Measurements from ENCODE around the gene TPH1. TPM values are rescaled to one million over a fixed set of nuclear protein-coding genes. Genes with fewer than 3 reads are reported as not detected.

Gene TPH1
- 2.5 TPM for total RNA-seq
- 0.14 TPM for polyA plus RNA-seq

DNA sequence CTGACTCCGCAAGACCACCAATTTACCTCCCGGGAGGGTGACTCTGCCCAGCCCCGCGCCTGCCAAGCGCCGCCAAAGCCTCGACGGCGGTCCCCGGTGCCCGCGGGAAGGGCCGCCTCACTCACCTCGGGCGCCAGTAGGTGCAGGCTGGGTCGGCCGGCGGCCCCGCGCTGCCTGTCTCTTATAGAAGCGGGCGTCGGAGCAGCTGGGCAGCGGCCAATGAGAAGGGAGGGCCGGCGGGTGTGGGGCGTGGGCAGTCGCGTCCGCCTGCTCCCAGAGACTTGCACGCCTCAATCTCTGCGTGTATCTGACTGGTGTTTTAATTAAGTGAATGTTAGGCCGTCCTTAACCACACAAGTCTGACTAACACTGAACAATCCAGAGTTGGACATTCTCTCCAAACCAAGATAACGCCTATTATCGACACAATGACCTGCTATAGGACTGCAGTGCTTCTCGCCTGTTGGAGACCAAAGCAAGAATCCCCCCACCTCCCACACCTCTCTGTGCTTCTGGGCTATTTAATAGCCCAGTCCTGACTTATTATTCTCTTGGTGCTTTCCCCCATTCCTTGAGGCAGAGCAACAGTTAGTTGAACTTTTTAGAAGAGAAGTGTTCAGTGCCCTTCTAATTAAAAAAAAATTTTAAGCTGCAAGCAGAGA lies at the start of gene TPH1:
Gene TPH1 (minus strand): TSS at position 154 of the 662 bp plus-strand sequence. CDS start 5,507 bp downstream, outside the sequence.
- 8% methylated on average over 36 of the region's 36 CpGs for WGBS
- H3K36me3 ChIP-seq (ENCODE audit: insufficient read depth), result no peaks in the 10 kb centered on the region
- H3K4me3 ChIP-seq (ENCODE audit: low read depth, low read length), result no peak within 1 kb of the TSS

GRCh38 chr11:18093959-18094358 lies 47.9 kb upstream of the TPH1 start:
- DNase-seq (ENCODE audit: extremely low spot score), result no peak
- peaks cover 10% of the 10 kb centered on the region for H3K36me3 ChIP-seq (ENCODE audit: insufficient read depth)

More for the DNA sequence above, at the start of gene TPH1:
- Histone ChIP-seq H3K4me1 (ENCODE audit: insufficient read depth) (no peaks in the 10 kb centered on the region), H3K27ac (ENCODE audit: low read depth) (no peak within 1 kb of the TSS)
- DNase-seq (ENCODE audit: extremely low spot score), result no peak

GRCh38 chr11:18091731-18092130 lies 45.7 kb upstream of the TPH1 start:
- no peak overlapping the region for H3K27ac ChIP-seq (ENCODE audit: low read depth)
- no peak for DNase-seq (ENCODE audit: extremely low spot score)
- peaks cover 13% of the 10 kb centered on the region for H3K36me3 ChIP-seq (ENCODE audit: insufficient read depth)
- H3K4me1 ChIP-seq (ENCODE audit: insufficient read depth), result no peaks in the 10 kb centered on the region
- H3K4me3 ChIP-seq (ENCODE audit: low read depth, low read length), result no peak overlapping the region
- WGBS, result 81% methylated on average over 2 of the region's 2 CpGs

More at GRCh38 chr11:18093959-18094358, 47.9 kb upstream of the TPH1 start:
- H3K4me1 ChIP-seq (ENCODE audit: insufficient read depth), result no peaks in the 10 kb centered on the region
- H3K4me3 ChIP-seq (ENCODE audit: low read depth, low read length), result no peak overlapping the region
- H3K27ac ChIP-seq (ENCODE audit: low read depth), result no peak overlapping the region

- Histone ChIP-seq H3K4me3 (ENCODE audit: low read depth, low read length) (no peak overlapping the region), H3K27ac (ENCODE audit: low read depth) (no peak overlapping the region), H3K4me1 (ENCODE audit: insufficient read depth) (no peaks in the 10 kb centered on the region), H3K36me3 (ENCODE audit: insufficient read depth) (peaks cover 9% of the 10 kb centered on the region)
- WGBS, result 89% methylated on average over 3 of the region's 3 CpGs
- DNase-seq (ENCODE audit: extremely low spot score), result no peak
These were observed 42.9 kb upstream of the TPH1 start for GRCh38 chr11:18088966-18089365.

DNA sequence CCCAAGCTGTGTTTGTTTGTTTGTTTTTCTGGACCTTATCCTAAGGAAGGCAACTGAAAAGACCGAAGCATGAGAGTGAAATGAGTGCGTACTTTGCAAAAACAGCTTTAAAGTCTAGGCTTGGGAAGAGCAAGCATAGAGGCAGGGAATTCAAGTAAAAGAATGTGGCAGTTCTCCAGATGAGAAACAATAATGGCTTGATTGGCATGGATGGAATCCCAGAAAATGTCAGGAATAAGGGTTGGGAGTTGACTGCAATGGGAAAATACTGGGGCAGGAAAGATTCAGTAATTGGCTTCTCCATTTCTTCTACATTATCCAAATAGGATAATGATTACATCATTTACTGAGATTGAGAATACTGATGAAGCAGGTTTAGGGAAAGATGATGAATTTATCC lies 42.3 kb upstream of the TPH1 start:
- 96% methylated on average over 2 of the region's 2 CpGs for WGBS
- H3K36me3 ChIP-seq (ENCODE audit: insufficient read depth), result peaks cover 6% of the 10 kb centered on the region

GRCh38 chr11:18081551-18081950 lies 35.5 kb upstream of the TPH1 start:
- H3K36me3 ChIP-seq (ENCODE audit: insufficient read depth), result no peaks in the 10 kb centered on the region
- no peaks in the 10 kb centered on the region for H3K4me1 ChIP-seq (ENCODE audit: insufficient read depth)
- H3K27ac ChIP-seq (ENCODE audit: low read depth), result no peak overlapping the region
- H3K4me3 ChIP-seq (ENCODE audit: low read depth, low read length), result no peak overlapping the region
- no peak for DNase-seq (ENCODE audit: extremely low spot score)
- WGBS, result 66% methylated on average over 2 of the region's 2 CpGs

More for the DNA sequence above, 42.3 kb upstream of the TPH1 start:
- no peak for DNase-seq (ENCODE audit: extremely low spot score)
- no peak overlapping the region for H3K27ac ChIP-seq (ENCODE audit: low read depth)
- no peaks in the 10 kb centered on the region for H3K4me1 ChIP-seq (ENCODE audit: insufficient read depth)
- H3K4me3 ChIP-seq (ENCODE audit: low read depth, low read length), result no peak overlapping the region

- 69% methylated on average over 4 of the region's 4 CpGs for WGBS
- Histone ChIP-seq H3K4me3 (ENCODE audit: low read depth, low read length) (no peak overlapping the region), H3K36me3 (ENCODE audit: insufficient read depth) (no peaks in the 10 kb centered on the region), H3K4me1 (ENCODE audit: insufficient read depth) (no peaks in the 10 kb centered on the region), H3K27ac (ENCODE audit: low read depth) (no peak overlapping the region)
- DNase-seq (ENCODE audit: extremely low spot score), result no peak
These were observed 34.4 kb upstream of the TPH1 start for GRCh38 chr11:18080451-18080850.

DNA sequence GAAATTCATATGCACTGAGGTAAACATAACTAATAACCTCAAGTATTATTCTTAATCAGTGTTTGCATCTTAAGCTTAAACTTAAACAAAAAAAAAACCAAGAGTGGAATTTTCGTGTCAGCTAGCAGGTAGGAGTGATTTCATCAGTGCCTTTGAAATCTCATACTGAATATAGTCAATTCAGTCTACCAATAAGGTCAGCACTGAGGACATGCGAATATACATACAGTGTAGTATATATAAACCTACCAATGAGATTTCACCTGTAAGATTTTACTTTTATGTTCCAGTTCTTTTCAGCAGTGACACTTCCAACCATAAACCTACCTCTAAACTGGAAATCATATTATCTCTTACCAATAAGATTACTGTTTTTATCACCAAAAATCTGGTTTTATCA lies 32.8 kb upstream of the TPH1 start:
- Histone ChIP-seq H3K27ac (ENCODE audit: low read depth) (no peak overlapping the region), H3K4me1 (ENCODE audit: insufficient read depth) (no peaks in the 10 kb centered on the region), H3K36me3 (ENCODE audit: insufficient read depth) (no peaks in the 10 kb centered on the region), H3K4me3 (ENCODE audit: low read depth, low read length) (no peak overlapping the region)
- WGBS, result 83% methylated on average over 2 of the region's 2 CpGs
- no peak for DNase-seq (ENCODE audit: extremely low spot score)

GRCh38 chr11:18075444-18075843 lies 29.4 kb upstream of the TPH1 start:
- H3K4me1 ChIP-seq (ENCODE audit: insufficient read depth), result no peaks in the 10 kb centered on the region
- no peaks in the 10 kb centered on the region for H3K36me3 ChIP-seq (ENCODE audit: insufficient read depth)
- H3K4me3 ChIP-seq (ENCODE audit: low read depth, low read length), result no peak overlapping the region
- 89% methylated on average over 3 of the region's 3 CpGs for WGBS
- no peak for DNase-seq (ENCODE audit: extremely low spot score)
- no peak overlapping the region for H3K27ac ChIP-seq (ENCODE audit: low read depth)

GRCh38 chr11:18071098-18071705 lies 25.1 kb upstream of the TPH1 start:
- WGBS, result 62% methylated on average over 4 of the region's 4 CpGs
- no peaks in the 10 kb centered on the region for H3K36me3 ChIP-seq (ENCODE audit: insufficient read depth)
- no peak for DNase-seq (ENCODE audit: extremely low spot score)
- no peak overlapping the region for H3K4me3 ChIP-seq (ENCODE audit: low read depth, low read length)
- no peak overlapping the region for H3K27ac ChIP-seq (ENCODE audit: low read depth)
- no peaks in the 10 kb centered on the region for H3K4me1 ChIP-seq (ENCODE audit: insufficient read depth)

GRCh38 chr11:18067372-18067771 lies 21.3 kb upstream of the TPH1 start:
- no peak overlapping the region for H3K4me3 ChIP-seq (ENCODE audit: low read depth, low read length)
- no peak for DNase-seq (ENCODE audit: extremely low spot score)
- no peak overlapping the region for H3K27ac ChIP-seq (ENCODE audit: low read depth)
- no peaks in the 10 kb centered on the region for H3K36me3 ChIP-seq (ENCODE audit: insufficient read depth)
- H3K4me1 ChIP-seq (ENCODE audit: insufficient read depth), result no peaks in the 10 kb centered on the region
- 93% methylated on average over 2 of the region's 2 CpGs for WGBS

- H3K27ac ChIP-seq (ENCODE audit: low read depth), result no peak overlapping the region
- no peak for DNase-seq (ENCODE audit: extremely low spot score)
- WGBS, result 90% methylated on average over 2 of the region's 2 CpGs
- H3K4me3 ChIP-seq (ENCODE audit: low read depth, low read length), result no peak overlapping the region
- H3K4me1 ChIP-seq (ENCODE audit: insufficient read depth), result no peaks in the 10 kb centered on the region
- no peaks in the 10 kb centered on the region for H3K36me3 ChIP-seq (ENCODE audit: insufficient read depth)
These were observed 20.6 kb upstream of the TPH1 start for GRCh38 chr11:18066626-18067025.

- WGBS, result 81% methylated on average over 8 of the region's 8 CpGs
- DNase-seq (ENCODE audit: extremely low spot score), result no peak
- Histone ChIP-seq H3K4me1 (ENCODE audit: insufficient read depth) (no peaks in the 10 kb centered on the region), H3K27ac (ENCODE audit: low read depth) (no peak overlapping the region), H3K4me3 (ENCODE audit: low read depth, low read length) (no peak overlapping the region), H3K36me3 (ENCODE audit: insufficient read depth) (no peaks in the 10 kb centered on the region)
These were observed 19.5 kb upstream of the TPH1 start for GRCh38 chr11:18065572-18065971.

- no peaks in the 10 kb centered on the region for H3K36me3 ChIP-seq (ENCODE audit: insufficient read depth)
- no peak overlapping the region for H3K27ac ChIP-seq (ENCODE audit: low read depth)
- no peak for DNase-seq (ENCODE audit: extremely low spot score)
- 84% methylated on average over 7 of the region's 7 CpGs for WGBS
- no peaks in the 10 kb centered on the region for H3K4me1 ChIP-seq (ENCODE audit: insufficient read depth)
- no peak overlapping the region for H3K4me3 ChIP-seq (ENCODE audit: low read depth, low read length)
These were observed 18.5 kb upstream of the TPH1 start for GRCh38 chr11:18064450-18065054.

All from urinary bladder (tissue), 4 donors.